Measurements from ENCODE around the gene ABCB10. TPM values are rescaled to one million over a fixed set of nuclear protein-coding genes. Genes with fewer than 3 reads are reported as not detected.

Gene ABCB10
- total and polyA plus RNA-seq, 4 donors = 6.2 to 190 (median 11.5) TPM

DNA sequence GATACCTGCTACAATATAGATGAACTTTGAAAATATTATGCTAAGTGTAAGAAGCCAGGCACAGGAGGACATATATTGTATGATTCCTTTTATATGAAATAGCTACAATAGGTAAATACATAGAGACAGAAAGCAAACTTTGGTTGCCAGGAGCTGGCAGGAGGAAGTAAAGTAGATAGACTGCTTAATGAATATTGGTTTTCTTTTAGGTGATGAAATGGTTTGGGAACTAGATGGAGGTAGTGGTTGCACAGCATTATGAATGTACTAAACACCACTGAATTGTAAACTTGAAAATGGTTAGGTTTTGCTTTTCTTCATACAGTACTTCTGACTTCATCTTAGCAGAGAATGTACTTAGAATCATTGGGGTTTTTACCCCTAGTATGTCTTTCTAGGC, 21.5 kb downstream of the ABCB10 start (continued):
- TF ChIP-seq, protein P1, sequence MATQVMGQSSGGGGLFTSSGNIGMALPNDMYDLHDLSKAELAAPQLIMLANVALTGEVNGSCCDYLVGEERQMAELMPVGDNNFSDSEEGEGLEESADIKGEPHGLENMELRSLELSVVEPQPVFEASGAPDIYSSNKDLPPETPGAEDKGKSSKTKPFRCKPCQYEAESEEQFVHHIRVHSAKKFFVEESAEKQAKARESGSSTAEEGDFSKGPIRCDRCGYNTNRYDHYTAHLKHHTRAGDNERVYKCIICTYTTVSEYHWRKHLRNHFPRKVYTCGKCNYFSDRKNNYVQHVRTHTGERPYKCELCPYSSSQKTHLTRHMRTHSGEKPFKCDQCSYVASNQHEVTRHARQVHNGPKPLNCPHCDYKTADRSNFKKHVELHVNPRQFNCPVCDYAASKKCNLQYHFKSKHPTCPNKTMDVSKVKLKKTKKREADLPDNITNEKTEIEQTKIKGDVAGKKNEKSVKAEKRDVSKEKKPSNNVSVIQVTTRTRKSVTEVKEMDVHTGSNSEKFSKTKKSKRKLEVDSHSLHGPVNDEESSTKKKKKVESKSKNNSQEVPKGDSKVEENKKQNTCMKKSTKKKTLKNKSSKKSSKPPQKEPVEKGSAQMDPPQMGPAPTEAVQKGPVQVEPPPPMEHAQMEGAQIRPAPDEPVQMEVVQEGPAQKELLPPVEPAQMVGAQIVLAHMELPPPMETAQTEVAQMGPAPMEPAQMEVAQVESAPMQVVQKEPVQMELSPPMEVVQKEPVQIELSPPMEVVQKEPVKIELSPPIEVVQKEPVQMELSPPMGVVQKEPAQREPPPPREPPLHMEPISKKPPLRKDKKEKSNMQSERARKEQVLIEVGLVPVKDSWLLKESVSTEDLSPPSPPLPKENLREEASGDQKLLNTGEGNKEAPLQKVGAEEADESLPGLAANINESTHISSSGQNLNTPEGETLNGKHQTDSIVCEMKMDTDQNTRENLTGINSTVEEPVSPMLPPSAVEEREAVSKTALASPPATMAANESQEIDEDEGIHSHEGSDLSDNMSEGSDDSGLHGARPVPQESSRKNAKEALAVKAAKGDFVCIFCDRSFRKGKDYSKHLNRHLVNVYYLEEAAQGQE (IDR thresholded peaks at IDR 0.05) = no peak
- TF ChIP-seq, protein P2, sequence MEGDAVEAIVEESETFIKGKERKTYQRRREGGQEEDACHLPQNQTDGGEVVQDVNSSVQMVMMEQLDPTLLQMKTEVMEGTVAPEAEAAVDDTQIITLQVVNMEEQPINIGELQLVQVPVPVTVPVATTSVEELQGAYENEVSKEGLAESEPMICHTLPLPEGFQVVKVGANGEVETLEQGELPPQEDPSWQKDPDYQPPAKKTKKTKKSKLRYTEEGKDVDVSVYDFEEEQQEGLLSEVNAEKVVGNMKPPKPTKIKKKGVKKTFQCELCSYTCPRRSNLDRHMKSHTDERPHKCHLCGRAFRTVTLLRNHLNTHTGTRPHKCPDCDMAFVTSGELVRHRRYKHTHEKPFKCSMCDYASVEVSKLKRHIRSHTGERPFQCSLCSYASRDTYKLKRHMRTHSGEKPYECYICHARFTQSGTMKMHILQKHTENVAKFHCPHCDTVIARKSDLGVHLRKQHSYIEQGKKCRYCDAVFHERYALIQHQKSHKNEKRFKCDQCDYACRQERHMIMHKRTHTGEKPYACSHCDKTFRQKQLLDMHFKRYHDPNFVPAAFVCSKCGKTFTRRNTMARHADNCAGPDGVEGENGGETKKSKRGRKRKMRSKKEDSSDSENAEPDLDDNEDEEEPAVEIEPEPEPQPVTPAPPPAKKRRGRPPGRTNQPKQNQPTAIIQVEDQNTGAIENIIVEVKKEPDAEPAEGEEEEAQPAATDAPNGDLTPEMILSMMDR (IDR thresholded peaks at IDR 0.05; ENCODE audit: low read depth, low read length, missing input control) = no peak
- TF ChIP-seq, protein P3, sequence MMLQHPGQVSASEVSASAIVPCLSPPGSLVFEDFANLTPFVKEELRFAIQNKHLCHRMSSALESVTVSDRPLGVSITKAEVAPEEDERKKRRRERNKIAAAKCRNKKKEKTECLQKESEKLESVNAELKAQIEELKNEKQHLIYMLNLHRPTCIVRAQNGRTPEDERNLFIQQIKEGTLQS (IDR thresholded peaks at IDR 0.05) = no peak
- TF ChIP-seq FOXA1 (IDR thresholded peaks at IDR 0.05) = no peak

DNA sequence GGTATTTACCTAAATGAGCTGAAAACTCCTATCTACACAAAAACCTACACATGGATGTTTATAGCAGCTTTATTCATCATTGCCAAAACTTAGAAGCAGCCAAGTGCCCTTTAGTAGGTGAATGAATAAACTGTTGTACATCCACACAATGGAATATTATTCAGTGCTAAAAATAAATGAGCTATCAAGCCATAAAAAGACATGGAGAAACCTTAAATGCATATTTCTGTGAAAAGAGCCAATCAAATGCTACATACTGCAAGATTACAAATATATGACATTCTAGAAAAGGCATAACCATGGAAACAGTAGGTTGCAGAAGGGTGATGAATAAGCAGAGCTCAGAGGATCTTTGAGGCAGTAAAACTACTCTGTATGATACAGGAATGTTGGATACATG, 23.3 kb downstream of the ABCB10 start:
- Histone ChIP-seq H3K9me3 (ENCODE audit: control insufficient read depth in 4 of 4, low read length in 3 of 4) (no peaks in the 10 kb centered on the region), H3K4me1 (ENCODE audit: control insufficient read depth in 4 of 4, insufficient read depth in 4 of 4, low read length in 3 of 4) (peaks cover 0 to 5% (median 1%) of the 10 kb centered on the region in 4 donors), H3K27ac (ENCODE audit: low read depth in 1 of 2, low read length in 2 of 2) (no peak overlapping the region), H3K36me3 (ENCODE audit: control insufficient read depth in 4 of 4, insufficient read depth in 3 of 4, low read depth in 1 of 4, low read length in 3 of 4) (peaks cover 4 to 52% (median 34%) of the 10 kb centered on the region in 4 donors), H3K27me3 (ENCODE audit: control insufficient read depth in 4 of 4, insufficient read depth in 4 of 4, low read length in 3 of 4) (no peaks in the 10 kb centered on the region), H3K9ac (ENCODE audit: low read depth in 1 of 2, low read length in 2 of 2) (no peak overlapping the region), H3K4me3 (ENCODE audit: low read depth in 1 of 3, low read length in 3 of 3) (no peak overlapping the region)
- TF ChIP-seq FOXA1 (IDR thresholded peaks at IDR 0.05) (no peak), TAF1 (conservative IDR thresholded peaks at IDR 0.05) (no peak), FOXA2 (IDR thresholded peaks at IDR 0.05) (no peak), RXRA (IDR thresholded peaks at IDR 0.05) (no peak), HNF4A (conservative IDR thresholded peaks at IDR 0.05) (no peak), JUND (IDR thresholded peaks at IDR 0.05) (no peak), HNF4G (IDR thresholded peaks at IDR 0.05) (no peak), EGR1 (IDR thresholded peaks at IDR 0.05; ENCODE audit: low read depth in 2 of 2) (no peak)
- TF ChIP-seq, protein P1 (IDR thresholded peaks at IDR 0.05) = no peak
- TF ChIP-seq, protein P4, sequence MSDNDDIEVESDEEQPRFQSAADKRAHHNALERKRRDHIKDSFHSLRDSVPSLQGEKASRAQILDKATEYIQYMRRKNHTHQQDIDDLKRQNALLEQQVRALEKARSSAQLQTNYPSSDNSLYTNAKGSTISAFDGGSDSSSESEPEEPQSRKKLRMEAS (IDR thresholded peaks at IDR 0.05) = no peak
- TF ChIP-seq, protein P5, sequence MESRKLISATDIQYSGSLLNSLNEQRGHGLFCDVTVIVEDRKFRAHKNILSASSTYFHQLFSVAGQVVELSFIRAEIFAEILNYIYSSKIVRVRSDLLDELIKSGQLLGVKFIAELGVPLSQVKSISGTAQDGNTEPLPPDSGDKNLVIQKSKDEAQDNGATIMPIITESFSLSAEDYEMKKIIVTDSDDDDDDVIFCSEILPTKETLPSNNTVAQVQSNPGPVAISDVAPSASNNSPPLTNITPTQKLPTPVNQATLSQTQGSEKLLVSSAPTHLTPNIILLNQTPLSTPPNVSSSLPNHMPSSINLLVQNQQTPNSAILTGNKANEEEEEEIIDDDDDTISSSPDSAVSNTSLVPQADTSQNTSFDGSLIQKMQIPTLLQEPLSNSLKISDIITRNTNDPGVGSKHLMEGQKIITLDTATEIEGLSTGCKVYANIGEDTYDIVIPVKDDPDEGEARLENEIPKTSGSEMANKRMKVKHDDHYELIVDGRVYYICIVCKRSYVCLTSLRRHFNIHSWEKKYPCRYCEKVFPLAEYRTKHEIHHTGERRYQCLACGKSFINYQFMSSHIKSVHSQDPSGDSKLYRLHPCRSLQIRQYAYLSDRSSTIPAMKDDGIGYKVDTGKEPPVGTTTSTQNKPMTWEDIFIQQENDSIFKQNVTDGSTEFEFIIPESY (IDR thresholded peaks at IDR 0.05) = no peak
- DNase-seq (ENCODE audit: low spot score) = no peak
